GM12873 (cell line): ENCODE data around the gene FAM171A2.

Experiments
- TF ChIP-seq, protein P1 (sequence below): IDR thresholded peaks from 2 replicates; pipeline ENCODE4 v1.5.1; 2012; ENCODE audit warnings: low read depth, mild to moderate bottlenecking, moderate library complexity, low read length, control low read depth; ENCODE audit not compliant: insufficient read depth; ENCODE audit errors: missing control alignments

FAM171A2 gene

DNA sequence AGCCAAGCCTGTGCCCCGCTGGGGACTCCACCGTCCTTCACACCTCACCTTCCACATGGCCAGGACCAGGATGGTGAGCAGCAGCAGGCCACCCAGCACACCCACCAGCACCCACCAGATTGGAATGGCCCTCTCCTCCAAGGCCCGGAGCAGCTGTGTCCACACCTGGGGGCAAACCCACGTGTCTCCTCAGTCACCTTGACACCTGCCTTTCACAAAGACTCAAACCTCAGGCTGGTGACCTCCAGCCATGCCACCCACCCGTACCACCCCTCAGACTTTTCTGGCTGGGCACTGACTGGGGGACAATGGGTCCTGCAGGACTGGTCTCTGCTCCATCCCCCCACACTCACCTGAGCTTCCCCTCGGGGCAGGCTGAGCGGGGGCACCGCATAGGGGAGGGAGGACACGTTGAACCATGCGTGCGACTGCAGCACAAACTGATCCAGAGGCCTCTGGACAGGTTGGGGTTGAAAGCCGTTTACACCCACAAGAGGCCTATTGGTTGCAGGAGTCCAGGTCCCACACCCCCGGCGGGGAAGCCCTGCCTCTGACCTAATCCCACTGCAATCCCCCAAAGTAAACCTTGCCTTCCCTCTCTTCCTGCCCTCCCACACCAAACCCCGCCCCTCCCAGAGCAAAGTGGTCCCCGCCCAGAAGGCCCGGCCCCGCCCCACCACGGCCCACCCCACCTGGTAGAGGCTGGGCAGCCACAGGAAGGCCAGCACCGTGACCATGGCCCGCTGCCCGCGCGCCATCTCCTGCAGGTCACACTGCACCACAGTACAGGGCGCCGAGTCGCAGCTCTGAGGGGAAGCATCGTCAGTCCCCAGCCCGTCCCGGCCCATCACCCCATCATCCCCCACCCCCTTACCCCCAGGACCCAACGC is 10.9 kb upstream of the FAM171A2 start:
- TF ChIP-seq, protein P1, sequence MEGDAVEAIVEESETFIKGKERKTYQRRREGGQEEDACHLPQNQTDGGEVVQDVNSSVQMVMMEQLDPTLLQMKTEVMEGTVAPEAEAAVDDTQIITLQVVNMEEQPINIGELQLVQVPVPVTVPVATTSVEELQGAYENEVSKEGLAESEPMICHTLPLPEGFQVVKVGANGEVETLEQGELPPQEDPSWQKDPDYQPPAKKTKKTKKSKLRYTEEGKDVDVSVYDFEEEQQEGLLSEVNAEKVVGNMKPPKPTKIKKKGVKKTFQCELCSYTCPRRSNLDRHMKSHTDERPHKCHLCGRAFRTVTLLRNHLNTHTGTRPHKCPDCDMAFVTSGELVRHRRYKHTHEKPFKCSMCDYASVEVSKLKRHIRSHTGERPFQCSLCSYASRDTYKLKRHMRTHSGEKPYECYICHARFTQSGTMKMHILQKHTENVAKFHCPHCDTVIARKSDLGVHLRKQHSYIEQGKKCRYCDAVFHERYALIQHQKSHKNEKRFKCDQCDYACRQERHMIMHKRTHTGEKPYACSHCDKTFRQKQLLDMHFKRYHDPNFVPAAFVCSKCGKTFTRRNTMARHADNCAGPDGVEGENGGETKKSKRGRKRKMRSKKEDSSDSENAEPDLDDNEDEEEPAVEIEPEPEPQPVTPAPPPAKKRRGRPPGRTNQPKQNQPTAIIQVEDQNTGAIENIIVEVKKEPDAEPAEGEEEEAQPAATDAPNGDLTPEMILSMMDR: no peak

DNA sequence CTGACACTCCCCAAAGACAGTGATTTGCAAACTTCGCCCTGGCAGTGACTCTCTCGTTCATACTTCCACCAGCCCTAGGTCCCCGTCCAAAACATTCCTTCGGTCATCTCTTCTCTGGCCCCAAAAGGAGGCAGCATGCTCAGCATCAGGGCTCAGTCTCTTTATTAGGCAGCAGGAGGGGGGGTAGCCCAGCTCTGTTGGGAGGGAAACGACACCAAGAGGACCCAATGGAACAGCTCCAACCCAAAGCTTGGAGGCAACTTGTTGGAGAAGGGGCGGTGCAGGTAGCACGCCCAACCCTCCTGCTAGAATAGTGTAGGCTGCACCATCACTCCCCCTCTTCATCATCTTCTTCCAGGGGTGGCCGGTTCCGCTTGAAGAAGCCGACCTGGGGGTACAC is 8.4 kb upstream of the FAM171A2 start:
- TF ChIP-seq, protein P1: no peak

DNA sequence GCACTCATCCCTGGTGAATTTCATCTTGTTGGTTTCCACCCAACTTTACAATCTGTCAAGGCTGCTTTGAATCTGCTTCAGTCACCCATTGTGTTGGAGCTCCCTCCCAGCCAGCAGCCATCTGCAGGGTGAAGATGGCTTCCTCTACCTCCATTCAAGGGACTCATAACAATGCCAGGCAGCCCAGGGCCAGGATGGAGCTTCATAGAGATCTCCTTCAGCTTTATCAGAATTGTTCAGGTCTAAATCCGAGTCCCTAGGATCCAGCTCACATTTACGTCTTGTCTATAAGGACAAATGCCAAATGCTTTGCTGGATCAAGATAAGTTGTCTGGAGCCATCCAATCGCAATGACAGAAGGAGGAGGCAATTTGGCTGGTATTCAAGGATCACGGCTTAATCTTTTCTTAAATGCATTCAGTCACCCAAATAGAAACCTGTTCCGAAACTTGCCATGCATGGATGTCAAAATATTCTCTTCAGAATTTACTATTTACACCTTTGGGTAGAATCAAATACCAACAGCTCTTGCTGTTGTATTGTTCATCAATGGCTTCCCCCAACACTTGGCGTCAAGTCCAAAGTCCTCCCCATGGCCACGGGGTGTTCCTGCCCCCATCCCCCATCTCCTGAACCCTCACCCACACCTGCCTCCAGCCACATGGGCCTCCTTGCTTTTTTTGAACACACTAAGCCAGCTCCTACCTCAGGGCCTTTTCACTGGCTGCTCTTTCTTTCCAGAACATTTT is 3.8 kb upstream of the FAM171A2 start:
- TF ChIP-seq, protein P1: no peak

DNA sequence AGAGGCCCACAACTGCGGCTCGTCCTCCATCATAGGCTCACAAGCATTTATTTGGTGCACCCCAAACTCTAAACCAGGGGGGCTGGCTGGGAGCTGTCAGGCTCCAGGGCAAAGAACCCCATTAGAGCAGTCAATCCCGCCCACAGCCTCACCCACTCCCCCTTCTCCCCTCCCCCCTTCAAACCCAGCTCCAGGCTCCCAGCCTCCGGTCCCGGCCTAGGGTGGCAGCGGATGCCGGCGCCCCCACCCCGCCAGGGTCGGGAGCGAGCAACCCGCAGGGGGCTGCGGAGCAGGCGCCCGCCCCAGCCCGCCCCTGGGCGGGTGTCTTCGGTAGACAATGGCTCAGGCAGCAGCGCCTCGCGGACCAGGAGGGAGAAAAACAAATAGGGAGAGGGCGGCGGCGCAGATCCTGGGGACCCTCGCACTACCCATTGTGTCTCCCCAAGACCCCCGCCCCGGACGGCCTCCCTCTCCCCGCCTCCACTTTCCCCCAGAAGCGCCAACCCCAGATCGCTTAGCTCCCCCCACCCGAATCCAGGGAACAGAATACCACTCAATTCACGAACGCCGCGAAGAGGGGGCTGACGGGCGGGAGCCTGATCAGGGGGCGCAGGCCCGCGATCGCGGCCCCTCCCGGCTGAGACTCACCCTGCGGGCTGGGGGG is 572 bp downstream of the FAM171A2 start:
- TF ChIP-seq, protein P1: no peak

DNA sequence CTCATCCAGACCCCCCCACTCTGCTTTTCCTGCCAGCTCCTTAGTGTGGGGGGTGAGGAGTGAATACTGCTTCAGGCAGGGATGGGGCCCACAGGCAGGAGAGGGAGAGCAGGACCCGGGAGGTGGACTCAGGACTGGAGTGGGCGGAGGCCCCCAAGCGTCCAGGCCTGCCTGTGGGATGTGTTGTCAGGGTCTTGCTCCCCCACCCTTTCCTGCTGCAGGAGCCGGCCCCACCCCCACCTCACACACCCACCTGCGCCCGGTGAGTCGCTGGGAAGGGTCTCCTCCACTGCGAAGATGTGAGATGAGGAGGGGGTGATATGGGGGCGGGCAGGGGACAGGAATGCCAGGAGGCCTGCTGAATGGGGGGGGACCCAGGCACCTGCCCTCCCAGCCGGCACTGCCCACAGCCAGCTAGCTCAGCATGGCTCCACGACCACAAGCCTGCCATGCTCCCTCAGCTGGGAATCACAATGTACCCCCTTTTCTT is 1.1 kb downstream of the FAM171A2 start:
- TF ChIP-seq, protein P1: no peak

DNA sequence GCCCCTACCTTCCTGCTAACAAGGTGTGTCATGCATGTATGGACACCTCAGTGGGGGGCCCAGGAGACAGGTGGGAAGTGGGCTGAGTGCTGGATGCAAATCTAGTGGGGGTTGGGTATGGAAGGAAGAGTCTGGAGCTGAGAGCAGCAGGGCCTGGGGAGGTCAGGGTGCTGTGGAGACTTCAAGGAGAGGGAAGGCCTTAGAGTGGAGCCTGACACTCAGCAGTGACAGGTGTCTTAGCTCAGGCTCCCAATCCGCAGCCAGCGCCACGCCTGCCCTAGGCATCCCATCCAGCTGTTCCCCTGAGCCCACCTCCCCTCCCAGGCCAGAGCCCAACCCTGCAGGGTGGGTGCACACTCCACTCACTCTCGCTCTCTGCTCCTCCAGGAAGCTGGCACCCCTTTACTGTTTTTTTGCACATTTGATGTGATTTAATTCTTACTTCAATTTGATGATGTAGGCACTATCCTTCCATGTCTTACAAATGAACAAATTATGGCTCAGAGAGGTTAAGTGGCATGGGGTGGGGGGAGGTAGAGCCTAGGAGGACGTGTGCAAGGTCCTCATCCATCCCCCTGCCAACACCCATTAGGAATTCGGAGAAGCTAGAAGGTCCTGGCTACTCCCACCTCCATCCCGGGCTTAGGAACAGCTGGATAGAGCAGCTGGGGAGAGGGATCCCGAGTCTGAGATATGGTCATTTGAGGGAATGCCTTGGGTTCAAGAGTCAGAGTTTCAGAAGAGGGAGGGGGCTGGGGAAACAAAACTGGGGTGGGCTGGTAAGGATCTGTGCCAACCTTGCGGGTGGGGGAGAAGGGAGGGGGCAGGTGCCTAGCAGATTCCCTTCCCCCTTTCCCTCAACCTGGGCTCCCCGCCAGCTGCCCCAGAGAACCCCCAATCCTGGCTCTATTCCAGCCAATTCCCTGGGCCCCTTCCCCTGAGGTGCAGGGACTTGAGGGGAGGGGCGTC is 2.1 kb downstream of the FAM171A2 start:
- TF ChIP-seq, protein P1: no peak
